B cell (primary cell): ENCODE results near the gene KLHL36. TPM values are rescaled to one million over a fixed set of nuclear protein-coding genes. Genes with fewer than 3 reads are reported as not detected.

Experiments
- ATAC-seq: fragments of 200-7000 bp; cut with Tn5 transposase; one replicate; pipeline ENCODE4 v1.10.0; 2021; ENCODE audit warnings: low read depth, mild to moderate bottlenecking, moderate number of reproducible peaks, moderate library complexity
- CTCF ChIA-PET: fragments of 350-600 bp; sonication (Branson Sonifier 250); formaldehyde crosslinking; loops from one replicate; lab custom pipeline; 2021; ENCODE audit warnings: antibody characterized with exemption, inconsistent platforms; lab: Charles Lee
- POLR2A ChIA-PET: fragments of 350-600 bp; sonication (Branson Sonifier 250); formaldehyde crosslinking; loops from one replicate; lab custom pipeline; 2021; ENCODE audit warnings: antibody characterized with exemption; lab: Charles Lee
- DNase-seq: peaks from one replicate; pipeline ENCODE4 v3.0.0; 2013
- H2AFZ ChIP-seq: 2 replicates; pipeline ENCODE4 v1.6.1; 2012; ENCODE audit warnings: mild to moderate bottlenecking, low read depth, low read length; ENCODE audit not compliant: insufficient read depth, poor library complexity, severe bottlenecking
- H3K27ac ChIP-seq, 2 donors: 1 replicate in 1 of 2; 2 replicates in 1 of 2; pipeline ENCODE4 v1.5.1; 2012 to 2013; ENCODE audit warnings: low read length in 2 of 2, mild to moderate bottlenecking in 2 of 2, moderate library complexity in 1 of 2
- H3K27me3 ChIP-seq, 4 experiments: fragments of 200-600 bp in 1 of 4; sonication (generic) in 1 of 4; replicated peaks in 1 of 4; 1 replicate in 2 of 4; 2 replicates in 2 of 4; pipeline versions ENCODE4 v1.6.1 to v1.7.0; 2013 to 2016; ENCODE audit warnings: low read length in 3 of 4, mild to moderate bottlenecking in 2 of 4, mixed read lengths in 1 of 4, moderate library complexity in 1 of 4; ENCODE audit not compliant: insufficient read depth in 4 of 4, control insufficient read depth in 3 of 4; ENCODE audit errors: control extremely low read depth in 1 of 4
- H3K36me3 ChIP-seq, 2 experiments: replicated peaks in 1 of 2; 1 replicate in 1 of 2; 2 replicates in 1 of 2; pipeline versions ENCODE4 v1.6.1 to v1.7.1; 2013; ENCODE audit warnings: low read length in 1 of 2; ENCODE audit not compliant: insufficient read depth in 2 of 2, control insufficient read depth in 1 of 2; ENCODE audit errors: control extremely low read depth in 1 of 2, extremely low read depth in 1 of 2
- H3K4me1 ChIP-seq, 2 donors: fragments of 200-600 bp in 1 of 2; sonication (generic) in 1 of 2; 1 replicate in 1 of 2; 2 replicates in 1 of 2; pipeline versions ENCODE4 v1.5.1 to v1.6.1; 2013 to 2017; ENCODE audit warnings: low read length in 2 of 2; ENCODE audit not compliant: control insufficient read depth in 2 of 2, insufficient read depth in 2 of 2
- H3K4me2 ChIP-seq: replicated peaks from 2 replicates; pipeline ENCODE3; 2012; ENCODE audit warnings: mild to moderate bottlenecking, low read depth, low read length; ENCODE audit not compliant: poor library complexity, severe bottlenecking
- H3K4me3 ChIP-seq, 5 experiments: fragments of 200-600 bp in 1 of 5; sonication (generic) in 1 of 5; 1 replicate in 3 of 5; 2 replicates in 2 of 5; pipeline versions ENCODE4 v1.5.1 to v1.7.0; 2011 to 2016; ENCODE audit warnings: low read length in 4 of 5, mild to moderate bottlenecking in 4 of 5, low read depth in 2 of 5, control low read depth in 1 of 5, moderate library complexity in 1 of 5; ENCODE audit not compliant: insufficient read depth in 1 of 5; ENCODE audit errors: control extremely low read depth in 1 of 5, extremely low read depth in 1 of 5
- H3K79me2 ChIP-seq: fragments of 200-600 bp; sonication (generic); one replicate; pipeline ENCODE4 v1.6.0; 2016; ENCODE audit warnings: low read length; ENCODE audit not compliant: control insufficient read depth, insufficient read depth
- H3K9ac ChIP-seq: fragments of 200-600 bp; sonication (generic); 2 replicates; pipeline ENCODE4 v1.6.1; 2017; ENCODE audit warnings: mild to moderate bottlenecking, low read length, moderate library complexity
- H3K9me3 ChIP-seq, 3 donors: one replicate each; pipeline versions ENCODE4 v1.6.1 to v1.7.1; 2013; ENCODE audit warnings: low read length in 2 of 3; ENCODE audit not compliant: control insufficient read depth in 2 of 3, insufficient read depth in 1 of 3; ENCODE audit errors: control extremely low read depth in 1 of 3
- H4K20me1 ChIP-seq: 2 replicates; pipeline ENCODE4 v1.6.0; 2012; ENCODE audit warnings: mild to moderate bottlenecking, low read length; ENCODE audit not compliant: insufficient read depth, control insufficient read depth, poor library complexity, severe bottlenecking
- H3K27ac Mint-ChIP-seq: one replicate; pipeline ENCODE4 v1.8.0; 2021; ENCODE audit warnings: mixed read lengths
- H3K27me3 Mint-ChIP-seq: one replicate; pipeline ENCODE4 v1.8.0; 2021; ENCODE audit warnings: mixed read lengths
- H3K4me1 Mint-ChIP-seq: one replicate; pipeline ENCODE4 v1.8.0; 2021; ENCODE audit warnings: mixed read lengths
- H3K4me3 Mint-ChIP-seq: one replicate; pipeline ENCODE4 v1.8.0; 2021; ENCODE audit warnings: mixed read lengths
- H3K9me3 Mint-ChIP-seq: one replicate; pipeline ENCODE4 v1.8.0; 2022; ENCODE audit warnings: mixed read lengths; ENCODE audit not compliant: insufficient read depth
- CTCF ChIP-seq: fragments of 200-600 bp; IDR thresholded peaks from one replicate; pipeline ENCODE4 v1.8.0; 2022; ENCODE audit warnings: antibody characterized with exemption, mild to moderate bottlenecking
- EZH2 ChIP-seq: IDR thresholded peaks from 2 replicates; pipeline ENCODE4 v1.6.1; 2012; ENCODE audit warnings: borderline replicate concordance, low read depth, mild to moderate bottlenecking, moderate library complexity, low read length; ENCODE audit not compliant: insufficient read depth, poor library complexity, severe bottlenecking
- WGBS: methylation state at CpG from one replicate; pipeline ENCODE4 v1.1.5; 2013; ENCODE audit warnings: missing lambda C conversion rate; ENCODE audit not compliant: insufficient coverage; 5-methylcytosine and 5-hydroxymethylcytosine counted together
- intact Hi-C: fragments of 100-400 bp; cut with micrococcal nuclease; formaldehyde crosslinking; loops from one replicate; pipeline ENCODE4 v1.10.0; 2022
- polyA plus RNA-seq: library from polyadenylated mRNA; depleted of rRNA; stranded (reverse); fragments of >200 nt; gene quantifications from 2 replicates; pipeline ENCODE4 v1.2.3, GENCODE V29; 2012
- total RNA-seq, 2 donors: library from RNA; stranded (reverse); fragments of 120-200 nt in 1 of 2; gene quantifications; 1 replicate in 1 of 2; 2 replicates in 1 of 2; pipeline versions ENCODE4 v1.2.3 to v1.2.4, GENCODE V29; 2013 to 2022

The KLHL36 gene
- total and polyA plus RNA-seq, 2 donors (not counting 1 experiment from before 2014, with no cell fraction given) = 90.3 to 135 TPM

- ATAC-seq (no peak), DNase-seq (no peak)
- H3K27me3 ChIP-seq = peaks cover 0 to 4% (median under 1%) of the 10 kb centered on the region in 4 experiments
- 100% methylated on average over 2 of the region's 4 CpGs for WGBS
- H3K9me3 Mint-ChIP-seq = no peaks in the 10 kb centered on the region
- H3K27ac Mint-ChIP-seq = no peak overlapping the region
- no peaks in the 10 kb centered on the region for H3K4me1 ChIP-seq
- H2AFZ ChIP-seq = no peak overlapping the region
- peaks cover 2% of the 10 kb centered on the region for H3K4me1 Mint-ChIP-seq
- H3K9ac ChIP-seq = no peak overlapping the region
- no peaks in the 10 kb centered on the region for H3K9me3 ChIP-seq
- intact Hi-C loops = no loop called here
- no peaks in the 10 kb centered on the region for H3K79me2 ChIP-seq
- H4K20me1 ChIP-seq = no peaks in the 10 kb centered on the region
- H3K4me3 Mint-ChIP-seq = no peak overlapping the region
- peaks cover 25% of the 10 kb centered on the region for H3K27me3 Mint-ChIP-seq
- no peaks in the 10 kb centered on the region for H3K36me3 ChIP-seq
- H3K4me2 ChIP-seq = no peak overlapping the region
- no peak overlapping the region for H3K4me3 ChIP-seq
- no peak for TF ChIP-seq CTCF
- no peak for TF ChIP-seq EZH2
- POLR2A ChIA-PET = no interaction called here
- CTCF ChIA-PET = interaction anchor here (1.3 to 1.7 kb wide), 3 partner anchors 8 to 46 kb away, joined by 4 to 8 read pairs (median 6); no protein-coding TSS in a partner anchor
- no peak overlapping the region for H3K27ac ChIP-seq
Observed at GRCh38 chr16:84680843-84681629, 32.7 kb downstream of the KLHL36 start.
